Prostate gland (tissue), 2 donors: ENCODE measurements around the gene CAB39. TPM values are rescaled to one million over a fixed set of nuclear protein-coding genes. Genes with fewer than 3 reads are reported as not detected.

ENCODE experiments used
- DNase-seq: peaks from one replicate; pipeline ENCODE4 v3.0.0-alpha.2; 2019; ENCODE audit warnings: low spot score
- H3K27ac ChIP-seq, 2 donors: fragments of 200-600 bp; sonication (generic); 2 replicates each; pipeline ENCODE4 v1.5.1; 2017 to 2019
- H3K27me3 ChIP-seq: fragments of 200-600 bp; sonication (generic); replicated peaks from 2 replicates; pipeline ENCODE4 v1.5.1; 2019; ENCODE audit not compliant: insufficient read depth
- H3K36me3 ChIP-seq, 2 donors: fragments of 200-600 bp; sonication (generic); 1 replicate in 1 of 2; 2 replicates in 1 of 2; pipeline versions ENCODE4 v1.5.1 to v1.8.1; 2017 to 2019
- H3K4me1 ChIP-seq: fragments of 200-600 bp; sonication (generic); replicated peaks from 2 replicates; pipeline ENCODE4 v1.5.1; 2019
- H3K4me3 ChIP-seq, 2 donors: fragments of 200-600 bp; sonication (generic); 2 replicates each; pipeline ENCODE4 v1.5.1; 2017 to 2019
- H3K9me3 ChIP-seq: fragments of 200-600 bp; sonication (generic); 2 replicates; pipeline ENCODE4 v1.5.1; 2017
- POLR2A ChIP-seq: fragments of 450-650 bp; IDR thresholded peaks from one replicate; pipeline ENCODE4 v1.6.1; 2016; ENCODE audit warnings: antibody characterized with exemption, mild to moderate bottlenecking
- POLR2AphosphoS5 ChIP-seq: sonication (generic); formaldehyde crosslinking; IDR thresholded peaks from one replicate; pipeline ENCODE4 v1.6.1; 2017; ENCODE audit warnings: antibody characterized with exemption
- WGBS: methylation state at CpG from one replicate; pipeline ENCODE4 v1.1.5; 2018; 5-methylcytosine and 5-hydroxymethylcytosine counted together
- intact Hi-C: fragments of 100-400 bp; cut with DNase I; formaldehyde crosslinking; loops from one replicate; pipeline ENCODE4 v1.14.2; 2022
- total RNA-seq, 2 donors: library from RNA; depleted of rRNA; stranded (reverse); fragments of >200 nt; gene quantifications; one replicate each; pipeline ENCODE4 v1.1.0, GENCODE V29; 2016
- TF ChIP-seq, protein P1 (sequence below), 4 experiments: fragments of 200-600 bp in 2 of 4; fragments of 450-650 bp in 2 of 4; sonication (generic) in 2 of 4; IDR thresholded peaks; 1 replicate in 3 of 4; 2 replicates in 1 of 4; pipeline ENCODE4 v1.5.1; 2016 to 2019; ENCODE audit warnings: antibody characterized with exemption in 4 of 4, mild to moderate bottlenecking in 2 of 4, moderate library complexity in 2 of 4

Gene CAB39
- total RNA-seq, 2 donors from 2014 or later: 75.4 to 105 TPM

DNA sequence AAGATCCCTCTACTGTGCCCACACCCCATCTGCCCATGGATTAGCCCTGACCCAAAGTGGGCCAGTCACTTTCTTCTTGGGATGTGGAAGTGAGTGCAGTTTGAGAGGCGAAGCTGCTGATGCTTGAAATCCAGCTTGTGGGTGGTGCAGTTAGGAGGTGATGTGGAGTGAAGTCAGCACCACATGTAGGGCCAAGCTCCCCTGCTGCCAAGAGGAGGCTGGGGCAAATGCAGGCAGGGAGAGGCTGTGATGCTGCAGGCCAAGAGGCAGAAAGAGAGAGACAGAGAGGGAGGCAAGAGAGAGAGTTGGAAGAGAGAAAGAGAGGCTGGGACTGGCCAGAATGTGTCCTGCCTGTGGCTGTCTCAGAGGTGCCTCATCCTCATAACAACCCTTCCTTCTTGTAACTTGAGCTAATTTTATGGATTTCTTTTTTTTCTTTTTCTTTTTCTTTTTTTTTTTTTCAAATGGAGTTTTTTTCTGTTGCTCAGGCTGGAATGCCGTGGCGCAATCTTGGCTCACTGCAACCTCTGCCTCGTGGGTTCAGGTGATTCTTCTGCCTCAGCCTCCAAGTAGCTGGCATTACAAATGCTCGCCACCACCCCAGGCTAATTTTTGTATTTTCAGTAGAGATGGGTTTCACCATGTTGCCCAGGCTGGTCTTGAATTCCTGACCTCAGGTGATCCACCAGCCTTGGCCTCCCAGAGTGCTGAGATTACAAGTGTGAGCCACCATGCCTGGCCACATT lies 35.3 kb upstream of the CAB39 start:
- Histone ChIP-seq H3K27ac (no peak overlapping the region), H3K36me3 (no peaks in the 10 kb centered on the region), H3K4me1 (no peaks in the 10 kb centered on the region), H3K27me3 (no peaks in the 10 kb centered on the region), H3K9me3 (no peaks in the 10 kb centered on the region), H3K4me3 (no peak overlapping the region)
- 80% methylated on average over 5 of the region's 5 CpGs for WGBS
- intact Hi-C loops: no loop called here
- DNase-seq: no peak
- no peak for TF ChIP-seq POLR2AphosphoS5
- no peak for TF ChIP-seq POLR2A
- TF ChIP-seq, protein P1, sequence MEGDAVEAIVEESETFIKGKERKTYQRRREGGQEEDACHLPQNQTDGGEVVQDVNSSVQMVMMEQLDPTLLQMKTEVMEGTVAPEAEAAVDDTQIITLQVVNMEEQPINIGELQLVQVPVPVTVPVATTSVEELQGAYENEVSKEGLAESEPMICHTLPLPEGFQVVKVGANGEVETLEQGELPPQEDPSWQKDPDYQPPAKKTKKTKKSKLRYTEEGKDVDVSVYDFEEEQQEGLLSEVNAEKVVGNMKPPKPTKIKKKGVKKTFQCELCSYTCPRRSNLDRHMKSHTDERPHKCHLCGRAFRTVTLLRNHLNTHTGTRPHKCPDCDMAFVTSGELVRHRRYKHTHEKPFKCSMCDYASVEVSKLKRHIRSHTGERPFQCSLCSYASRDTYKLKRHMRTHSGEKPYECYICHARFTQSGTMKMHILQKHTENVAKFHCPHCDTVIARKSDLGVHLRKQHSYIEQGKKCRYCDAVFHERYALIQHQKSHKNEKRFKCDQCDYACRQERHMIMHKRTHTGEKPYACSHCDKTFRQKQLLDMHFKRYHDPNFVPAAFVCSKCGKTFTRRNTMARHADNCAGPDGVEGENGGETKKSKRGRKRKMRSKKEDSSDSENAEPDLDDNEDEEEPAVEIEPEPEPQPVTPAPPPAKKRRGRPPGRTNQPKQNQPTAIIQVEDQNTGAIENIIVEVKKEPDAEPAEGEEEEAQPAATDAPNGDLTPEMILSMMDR (IDR thresholded peaks at IDR 0.05): no peak

GRCh38 chr2:230678018-230678417 lies 34.6 kb upstream of the CAB39 start:
- TF ChIP-seq, protein P1 (IDR thresholded peaks at IDR 0.05): no peak
- TF ChIP-seq POLR2A (no peak), POLR2AphosphoS5 (no peak)
- intact Hi-C loops: no loop called here
- no peaks in the 10 kb centered on the region for H3K4me1 ChIP-seq
- H3K27ac ChIP-seq: no peak overlapping the region
- no peak overlapping the region for H3K4me3 ChIP-seq
- no peaks in the 10 kb centered on the region for H3K36me3 ChIP-seq
- WGBS: 100% methylated on average over 1 of the region's 1 CpG
- H3K27me3 ChIP-seq: no peaks in the 10 kb centered on the region
- no peak for DNase-seq
- no peaks in the 10 kb centered on the region for H3K9me3 ChIP-seq

DNA sequence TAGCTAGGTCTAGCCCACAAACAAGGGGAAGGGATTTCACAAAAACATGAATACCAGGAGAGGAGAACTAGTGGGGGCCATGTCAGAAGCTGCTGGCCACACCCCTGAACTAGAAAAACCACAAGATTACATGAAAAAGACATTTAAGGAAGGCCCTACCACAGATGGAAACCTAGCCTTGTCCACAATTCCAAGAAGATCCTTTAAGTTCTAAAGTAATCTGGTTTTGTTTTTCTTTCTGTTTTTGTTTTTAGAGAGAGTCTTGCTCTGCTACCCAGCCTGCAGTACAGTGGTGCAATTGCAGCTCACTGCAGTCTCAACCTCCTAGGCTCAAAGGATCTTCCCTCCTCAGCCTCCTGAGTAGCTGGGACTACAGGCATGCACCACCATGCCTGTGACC lies 34.2 kb upstream of the CAB39 start:
- intact Hi-C loops: no loop called here

GRCh38 chr2:230680463-230681170 lies 32.0 kb upstream of the CAB39 start:
- DNase-seq: no peak
- H3K36me3 ChIP-seq: no peaks in the 10 kb centered on the region
- no peaks in the 10 kb centered on the region for H3K9me3 ChIP-seq
- TF ChIP-seq POLR2AphosphoS5: no peak
- TF ChIP-seq, protein P1 (IDR thresholded peaks at IDR 0.05): no peak
- no peak for TF ChIP-seq POLR2A
- H3K4me1 ChIP-seq: no peaks in the 10 kb centered on the region
- no peaks in the 10 kb centered on the region for H3K27me3 ChIP-seq
- intact Hi-C loops: no loop called here
- H3K27ac ChIP-seq: no peak overlapping the region
- 89% methylated on average over 11 of the region's 11 CpGs for WGBS
- no peak overlapping the region for H3K4me3 ChIP-seq

More for the DNA sequence above, 34.2 kb upstream of the CAB39 start:
- Histone ChIP-seq H3K4me1 (no peaks in the 10 kb centered on the region), H3K36me3 (no peaks in the 10 kb centered on the region), H3K9me3 (no peaks in the 10 kb centered on the region), H3K27ac (no peak overlapping the region), H3K4me3 (no peak overlapping the region), H3K27me3 (no peaks in the 10 kb centered on the region)
- DNase-seq: no peak
- TF ChIP-seq POLR2A (no peak), POLR2AphosphoS5 (no peak)
- TF ChIP-seq, protein P1 (IDR thresholded peaks at IDR 0.05): no peak

DNA sequence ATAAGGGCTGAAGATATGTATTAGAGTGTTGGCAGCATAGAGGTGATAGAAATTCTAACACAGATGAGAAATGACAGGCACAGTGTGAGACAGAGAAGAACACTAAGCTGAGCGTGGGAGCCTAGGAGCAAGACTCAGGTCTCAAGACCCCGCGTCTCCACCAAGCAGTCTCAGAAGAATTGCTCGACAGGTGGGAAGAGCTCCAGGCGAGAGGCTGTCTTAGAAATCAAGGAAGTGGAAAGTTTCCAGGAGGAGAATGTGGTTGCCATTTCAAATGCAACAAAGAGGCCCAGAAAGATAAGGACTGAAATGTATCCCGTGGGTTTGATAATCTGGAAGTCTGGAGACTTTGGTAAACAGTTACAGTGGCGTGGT lies 31.5 kb upstream of the CAB39 start:
- no peaks in the 10 kb centered on the region for H3K27me3 ChIP-seq
- intact Hi-C loops: no loop called here
- no peaks in the 10 kb centered on the region for H3K9me3 ChIP-seq
- no peak for TF ChIP-seq POLR2A
- TF ChIP-seq POLR2AphosphoS5: no peak
- TF ChIP-seq, protein P1 (IDR thresholded peaks at IDR 0.05): no peak
- WGBS: 61% methylated on average over 7 of the region's 7 CpGs
- no peaks in the 10 kb centered on the region for H3K36me3 ChIP-seq
- DNase-seq: no peak
- H3K27ac ChIP-seq: no peak overlapping the region
- no peak overlapping the region for H3K4me3 ChIP-seq
- no peaks in the 10 kb centered on the region for H3K4me1 ChIP-seq
